ENCODE results near the gene TSPAN9.

The TSPAN9 gene

GRCh38 chr12:3129301-3130056 is 52.3 kb downstream of the TSPAN9 start:
- no peak for TF ChIP-seq CTCF (conservative IDR thresholded peaks at IDR 0.05)
- H3K27ac ChIP-seq: no peak overlapping the region

- no peak for TF ChIP-seq CTCF (conservative IDR thresholded peaks at IDR 0.05)
- H3K27ac ChIP-seq: no peak overlapping the region
Observed at GRCh38 chr12:3130057-3130830, 53.1 kb downstream of the TSPAN9 start.

GRCh38 chr12:3131129-3131528 is 54.0 kb downstream of the TSPAN9 start:
- no peak overlapping the region; the same call in 1 of the 2 replicates for H3K27ac ChIP-seq
- no peak for TF ChIP-seq CTCF (conservative IDR thresholded peaks at IDR 0.05)

GRCh38 chr12:3132636-3133404 is 55.6 kb downstream of the TSPAN9 start:
- TF ChIP-seq CTCF (conservative IDR thresholded peaks at IDR 0.05): no peak
- H3K27ac ChIP-seq: peak overlapping the region; percentile 39

- no peak for TF ChIP-seq CTCF (conservative IDR thresholded peaks at IDR 0.05)
- peak overlapping the region; percentile 39; the same call in 1 of the 2 replicates for H3K27ac ChIP-seq
Observed at GRCh38 chr12:3133405-3133783, 56.2 kb downstream of the TSPAN9 start.

GRCh38 chr12:3134126-3134525 is 56.9 kb downstream of the TSPAN9 start:
- no peak for TF ChIP-seq CTCF (conservative IDR thresholded peaks at IDR 0.05)

More at GRCh38 chr12:3134126-3134525, 56.9 kb downstream of the TSPAN9 start:
- H3K27ac ChIP-seq: no peak overlapping the region
